ENCODE measurements around the gene MIOX. TPM values are rescaled to one million over a fixed set of nuclear protein-coding genes. Genes with fewer than 3 reads are reported as not detected.

The MIOX gene
- total and polyA plus RNA-seq, 2 experiments from 2014 or later = not detected

- TF ChIP-seq ZNF462 (CRISPR knock-in tag; IDR thresholded peaks at IDR 0.05) = no peak
- no peak for TF ChIP-seq EZH2 (IDR thresholded peaks at IDR 0.05; ENCODE audit: low read depth, unreplicated experiment)
- no peak for TF ChIP-seq ZNF114 (CRISPR knock-in tag; IDR thresholded peaks at IDR 0.05)
- TF ChIP-seq ZNF331 (CRISPR knock-in tag; IDR thresholded peaks at IDR 0.05; ENCODE audit: low read depth) = no peak
- no peak for TF ChIP-seq CREB1 (CRISPR knock-in tag; IDR thresholded peaks at IDR 0.05; ENCODE audit: low read depth)
- TF ChIP-seq ETS1 (IDR thresholded peaks at IDR 0.05) = no peak
- no peak for TF ChIP-seq CTCF (conservative IDR thresholded peaks at IDR 0.05; ENCODE audit: low read depth in 2 of 2)
- TF ChIP-seq NANOG (IDR thresholded peaks at IDR 0.05; ENCODE audit: borderline replicate concordance) = no peak
These were observed 47.3 kb upstream of the MIOX start (continued) for GRCh38 chr22:50439314-50439870.
